Upper lobe of left lung (tissue), 4 donors: Measurements from ENCODE around the gene CHSY1.

Source experiments
- EP300 ChIP-seq, 4 donors: sonication (generic); formaldehyde crosslinking; IDR thresholded peaks; one replicate each; pipeline ENCODE4 v1.5.1; 2017; ENCODE audit warnings: antibody characterized with exemption in 4 of 4, control low read depth in 2 of 4
- POLR2A ChIP-seq, 4 donors: fragments of 450-650 bp; IDR thresholded peaks; one replicate each; pipeline ENCODE4 v1.5.1; 2016 to 2017; ENCODE audit warnings: antibody characterized with exemption in 4 of 4, mild to moderate bottlenecking in 2 of 4
- POLR2AphosphoS5 ChIP-seq, 2 donors: sonication (generic); formaldehyde crosslinking; IDR thresholded peaks; one replicate each; pipeline ENCODE4 v1.5.1; 2017; ENCODE audit warnings: antibody characterized with exemption in 2 of 2
- TF ChIP-seq, protein P1 (sequence below), 6 experiments: fragments of 450-650 bp in 4 of 6; fragments of 200-600 bp in 2 of 6; sonication (generic) in 2 of 6; IDR thresholded peaks; one replicate each; pipeline ENCODE4 v1.5.1; 2016 to 2019; ENCODE audit warnings: antibody characterized with exemption in 6 of 6

DNA sequence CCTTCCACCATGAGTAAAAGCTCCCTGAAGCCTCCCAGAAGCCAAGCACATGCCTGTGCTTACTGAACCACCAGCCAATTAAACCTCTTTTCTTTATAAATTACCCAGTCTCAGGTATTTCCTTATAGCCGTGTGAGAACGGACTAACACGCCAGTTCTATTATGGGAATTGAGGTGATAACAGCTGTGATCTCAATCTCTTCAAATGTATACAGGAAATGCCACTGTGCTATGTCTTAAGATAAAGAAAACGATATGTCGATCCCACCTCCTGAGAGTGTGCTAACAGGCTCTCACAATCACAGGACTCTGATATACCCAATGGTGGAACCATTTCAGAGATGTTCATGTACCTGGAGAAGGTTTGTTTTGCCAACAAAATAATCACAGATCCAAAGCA lies 26.2 kb downstream of the CHSY1 start:
- TF ChIP-seq POLR2AphosphoS5 (IDR thresholded peaks at IDR 0.05) (no peak), POLR2A (IDR thresholded peaks at IDR 0.05) (no peak), EP300 (IDR thresholded peaks at IDR 0.05) (no peak)
- TF ChIP-seq, protein P1, sequence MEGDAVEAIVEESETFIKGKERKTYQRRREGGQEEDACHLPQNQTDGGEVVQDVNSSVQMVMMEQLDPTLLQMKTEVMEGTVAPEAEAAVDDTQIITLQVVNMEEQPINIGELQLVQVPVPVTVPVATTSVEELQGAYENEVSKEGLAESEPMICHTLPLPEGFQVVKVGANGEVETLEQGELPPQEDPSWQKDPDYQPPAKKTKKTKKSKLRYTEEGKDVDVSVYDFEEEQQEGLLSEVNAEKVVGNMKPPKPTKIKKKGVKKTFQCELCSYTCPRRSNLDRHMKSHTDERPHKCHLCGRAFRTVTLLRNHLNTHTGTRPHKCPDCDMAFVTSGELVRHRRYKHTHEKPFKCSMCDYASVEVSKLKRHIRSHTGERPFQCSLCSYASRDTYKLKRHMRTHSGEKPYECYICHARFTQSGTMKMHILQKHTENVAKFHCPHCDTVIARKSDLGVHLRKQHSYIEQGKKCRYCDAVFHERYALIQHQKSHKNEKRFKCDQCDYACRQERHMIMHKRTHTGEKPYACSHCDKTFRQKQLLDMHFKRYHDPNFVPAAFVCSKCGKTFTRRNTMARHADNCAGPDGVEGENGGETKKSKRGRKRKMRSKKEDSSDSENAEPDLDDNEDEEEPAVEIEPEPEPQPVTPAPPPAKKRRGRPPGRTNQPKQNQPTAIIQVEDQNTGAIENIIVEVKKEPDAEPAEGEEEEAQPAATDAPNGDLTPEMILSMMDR (IDR thresholded peaks at IDR 0.05): no peak
